HFFc6 (cell line): ENCODE measurements around the gene SAP30BP. TPM values are rescaled to one million over a fixed set of nuclear protein-coding genes. Genes with fewer than 3 reads are reported as not detected.

Experiments used
- DNase-seq: peaks from one replicate; pipeline ENCODE4 v3.0.0-alpha.2; 2018
- H3K27ac Mint-ChIP-seq: 2 replicates; pipeline ENCODE4 v1.8.0; 2020; ENCODE audit warnings: mild to moderate bottlenecking, mixed read lengths
- H3K27me3 Mint-ChIP-seq: 2 replicates; pipeline ENCODE4 v1.8.0; 2021; ENCODE audit warnings: mild to moderate bottlenecking, moderate library complexity, mixed read lengths; ENCODE audit not compliant: insufficient read depth
- H3K36me3 Mint-ChIP-seq: 2 replicates; pipeline ENCODE4 v1.8.0; 2021; ENCODE audit warnings: low read depth, mixed read lengths
- H3K4me1 Mint-ChIP-seq: 2 replicates; pipeline ENCODE4 v1.8.0; 2020; ENCODE audit warnings: low read depth, mixed read lengths
- H3K4me3 Mint-ChIP-seq: 2 replicates; pipeline ENCODE4 v1.8.0; 2020; ENCODE audit warnings: mild to moderate bottlenecking, moderate library complexity, mixed read lengths
- H3K9me3 Mint-ChIP-seq: 2 replicates; pipeline ENCODE4 v1.8.0; 2020; ENCODE audit warnings: mild to moderate bottlenecking, mixed read lengths
- total RNA-seq, 6 experiments: library from RNA; stranded (reverse); fragmentation: NEBNext Ultra II Directional; extraction: Animal tissue kit (Norgen Biotek cat#: 25700); gene quantifications; 2 replicates in 1 of 6; 3 replicates in 5 of 6; pipeline ENCODE4 v1.2.3, GENCODE V29; 2021
- TF ChIP-seq, protein P1 (sequence below): fragments of 200-600 bp; sonication (generic); IDR thresholded peaks from 2 replicates; pipeline ENCODE4 v1.5.0; 2021; ENCODE audit warnings: antibody characterized with exemption, mild to moderate bottlenecking

SAP30BP gene
- total RNA-seq, 6 experiments from 2014 or later, result 68.4 to 81.5 (median 71.4) TPM

DNA sequence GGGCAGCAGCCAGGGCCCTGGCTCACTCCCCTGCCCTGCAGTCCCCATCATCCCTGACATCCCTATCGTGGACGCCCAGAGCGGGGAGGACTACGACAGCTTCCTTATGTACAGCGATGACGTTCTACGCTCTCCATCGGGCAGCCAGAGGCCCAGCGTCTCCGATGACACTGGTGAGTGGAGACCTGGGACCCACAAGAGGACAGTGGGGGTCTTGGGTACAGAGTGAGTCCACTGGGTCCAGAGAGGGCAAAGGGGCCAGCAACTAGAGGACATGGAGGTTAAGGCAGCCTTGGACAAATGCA is 85.2 kb downstream of the SAP30BP start:
- H3K36me3 Mint-ChIP-seq, result no peaks in the 10 kb centered on the region
- DNase-seq, result no peak
- peaks cover 1% of the 10 kb centered on the region for H3K27me3 Mint-ChIP-seq
- TF ChIP-seq, protein P1, sequence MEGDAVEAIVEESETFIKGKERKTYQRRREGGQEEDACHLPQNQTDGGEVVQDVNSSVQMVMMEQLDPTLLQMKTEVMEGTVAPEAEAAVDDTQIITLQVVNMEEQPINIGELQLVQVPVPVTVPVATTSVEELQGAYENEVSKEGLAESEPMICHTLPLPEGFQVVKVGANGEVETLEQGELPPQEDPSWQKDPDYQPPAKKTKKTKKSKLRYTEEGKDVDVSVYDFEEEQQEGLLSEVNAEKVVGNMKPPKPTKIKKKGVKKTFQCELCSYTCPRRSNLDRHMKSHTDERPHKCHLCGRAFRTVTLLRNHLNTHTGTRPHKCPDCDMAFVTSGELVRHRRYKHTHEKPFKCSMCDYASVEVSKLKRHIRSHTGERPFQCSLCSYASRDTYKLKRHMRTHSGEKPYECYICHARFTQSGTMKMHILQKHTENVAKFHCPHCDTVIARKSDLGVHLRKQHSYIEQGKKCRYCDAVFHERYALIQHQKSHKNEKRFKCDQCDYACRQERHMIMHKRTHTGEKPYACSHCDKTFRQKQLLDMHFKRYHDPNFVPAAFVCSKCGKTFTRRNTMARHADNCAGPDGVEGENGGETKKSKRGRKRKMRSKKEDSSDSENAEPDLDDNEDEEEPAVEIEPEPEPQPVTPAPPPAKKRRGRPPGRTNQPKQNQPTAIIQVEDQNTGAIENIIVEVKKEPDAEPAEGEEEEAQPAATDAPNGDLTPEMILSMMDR, result no peak
- peaks cover 20% of the 10 kb centered on the region for H3K4me1 Mint-ChIP-seq
- no peak overlapping the region for H3K27ac Mint-ChIP-seq
- H3K9me3 Mint-ChIP-seq, result no peaks in the 10 kb centered on the region
- no peak overlapping the region for H3K4me3 Mint-ChIP-seq

DNA sequence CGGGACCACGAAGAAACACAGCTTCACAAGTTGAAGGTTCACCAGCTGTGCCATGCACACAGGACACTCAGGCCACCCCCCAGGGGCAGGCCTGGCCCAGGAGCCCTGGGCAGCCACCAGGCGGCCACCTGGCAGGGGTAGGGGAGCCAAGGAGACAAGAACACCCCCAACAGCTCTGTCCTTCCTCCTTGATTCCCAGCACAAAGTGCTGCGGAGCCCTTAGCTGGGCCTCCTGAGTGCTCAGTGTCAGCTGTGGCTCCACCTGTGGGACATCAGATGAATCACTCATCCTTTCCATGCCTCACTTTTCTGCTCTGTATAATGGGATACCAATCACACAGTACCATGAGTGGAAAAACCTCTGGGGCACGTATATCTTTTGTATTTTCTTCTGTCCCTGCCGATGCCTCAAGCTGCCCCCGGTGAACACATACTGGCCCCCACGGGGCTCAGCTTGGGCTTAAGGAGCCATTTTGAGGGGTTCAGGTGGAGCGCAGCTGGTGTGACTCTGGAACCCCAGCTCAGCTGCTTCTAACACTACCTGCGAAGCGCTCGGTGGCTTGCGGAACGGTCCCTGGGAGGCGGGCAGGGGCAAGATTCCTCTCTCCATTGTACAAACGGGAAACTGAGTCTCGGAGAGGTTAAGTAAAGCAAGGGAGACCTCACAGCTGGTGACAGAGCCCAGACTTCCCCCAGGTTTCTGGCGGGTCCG is 85.8 kb downstream of the SAP30BP start:
- no peak overlapping the region for H3K27ac Mint-ChIP-seq
- H3K9me3 Mint-ChIP-seq, result no peaks in the 10 kb centered on the region
- no peak for DNase-seq
- TF ChIP-seq, protein P1, result no peak
- peaks cover 14% of the 10 kb centered on the region for H3K4me1 Mint-ChIP-seq
- peaks cover 1% of the 10 kb centered on the region for H3K27me3 Mint-ChIP-seq
- H3K36me3 Mint-ChIP-seq, result no peaks in the 10 kb centered on the region
- peak overlapping the region; percentile 53; the same call in 1 of the 2 replicates for H3K4me3 Mint-ChIP-seq

DNA sequence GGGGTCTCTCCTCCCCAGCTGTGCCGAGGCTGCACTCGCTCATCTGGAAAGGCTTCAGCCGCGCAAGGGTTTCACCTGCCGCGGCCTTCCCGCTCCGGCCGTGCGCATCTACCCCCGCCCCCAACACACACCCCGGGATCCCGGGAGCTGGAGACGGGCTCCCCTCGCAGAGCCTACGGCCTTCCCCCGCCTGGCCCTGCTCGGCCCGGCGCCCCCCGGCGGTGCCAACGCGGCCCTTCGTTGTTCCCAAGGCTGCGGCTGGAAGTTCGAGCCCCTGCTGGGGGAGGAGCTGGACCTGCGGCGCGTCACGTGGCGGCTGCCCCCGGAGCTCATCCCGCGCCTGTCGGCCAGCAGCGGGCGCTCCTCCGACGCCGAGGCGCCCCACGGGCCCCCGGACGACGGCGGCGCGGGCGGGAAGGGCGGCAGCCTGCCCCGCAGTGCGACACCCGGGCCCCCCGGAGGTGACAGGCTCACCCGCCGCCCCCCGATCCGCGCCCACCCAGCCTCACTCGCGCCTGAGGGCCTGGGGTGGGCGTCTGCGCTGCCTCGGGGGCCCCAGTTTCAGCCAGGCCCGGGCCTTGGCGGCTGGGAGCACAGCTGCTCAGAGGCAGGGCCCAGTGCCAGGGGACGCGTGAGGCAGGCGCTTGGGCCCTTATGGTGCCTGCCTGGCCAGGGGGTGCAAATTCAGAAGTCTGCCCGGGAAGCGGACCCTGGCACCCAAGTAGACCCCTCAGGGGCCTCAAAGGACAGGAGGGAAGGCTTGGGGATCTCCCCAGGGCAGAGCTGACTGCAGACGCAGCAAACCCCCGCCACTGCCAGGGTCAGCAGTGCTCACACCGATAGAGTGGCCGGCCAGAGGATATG is 86.6 kb downstream of the SAP30BP start:
- DNase-seq, result peak; percentile 44
- Mint-ChIP-seq H3K36me3 (no peaks in the 10 kb centered on the region), H3K4me3 (peak overlapping the region; percentile 53; the same call in 1 of the 2 replicates), H3K4me1 (peaks cover 14% of the 10 kb centered on the region), H3K27ac (no peak overlapping the region), H3K9me3 (no peaks in the 10 kb centered on the region), H3K27me3 (peaks cover 1% of the 10 kb centered on the region)
- TF ChIP-seq, protein P1, result peak; percentile 85

DNA sequence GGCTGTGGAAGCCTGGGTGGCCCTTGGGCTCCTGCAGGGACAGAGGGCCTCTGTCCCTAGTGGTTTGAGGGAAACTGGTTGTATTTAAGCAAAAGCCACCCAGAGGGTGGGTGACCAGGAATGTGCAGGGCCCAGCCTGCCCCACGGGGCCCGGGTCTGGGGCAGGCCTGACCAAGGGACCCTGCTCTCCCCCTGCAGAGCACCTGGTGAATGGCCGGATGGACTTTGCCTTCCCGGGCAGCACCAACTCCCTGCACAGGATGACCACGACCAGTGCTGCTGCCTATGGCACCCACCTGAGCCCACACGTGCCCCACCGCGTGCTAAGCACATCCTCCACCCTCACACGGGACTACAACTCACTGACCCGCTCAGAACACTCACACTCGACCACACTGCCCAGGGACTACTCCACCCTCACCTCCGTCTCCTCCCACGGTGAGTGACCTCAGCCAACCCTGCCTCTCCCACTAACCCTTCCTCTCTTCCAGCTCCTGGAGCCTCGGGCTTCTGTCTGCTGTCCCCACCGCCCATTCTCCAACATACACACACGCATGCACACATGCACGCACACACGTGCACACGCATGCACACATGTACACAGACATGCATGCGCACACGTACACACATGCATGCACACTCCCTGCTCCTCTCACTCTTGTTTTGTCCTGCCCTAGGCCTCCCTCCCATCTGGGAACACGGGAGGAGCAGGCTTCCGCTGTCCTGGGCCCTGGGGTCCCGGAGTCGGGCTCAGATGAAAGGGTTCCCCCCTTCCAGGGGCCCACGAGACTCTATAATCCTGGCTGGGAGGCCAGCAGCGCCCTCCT is 87.5 kb downstream of the SAP30BP start:
- no peak for DNase-seq
- Mint-ChIP-seq H3K9me3 (no peaks in the 10 kb centered on the region), H3K4me1 (peaks cover 13% of the 10 kb centered on the region), H3K27ac (peak overlapping the region; percentile 30), H3K4me3 (peak overlapping the region; percentile 33; the same call in 1 of the 2 replicates), H3K36me3 (no peaks in the 10 kb centered on the region), H3K27me3 (peaks cover under 1% of the 10 kb centered on the region)
- TF ChIP-seq, protein P1, result no peak

DNA sequence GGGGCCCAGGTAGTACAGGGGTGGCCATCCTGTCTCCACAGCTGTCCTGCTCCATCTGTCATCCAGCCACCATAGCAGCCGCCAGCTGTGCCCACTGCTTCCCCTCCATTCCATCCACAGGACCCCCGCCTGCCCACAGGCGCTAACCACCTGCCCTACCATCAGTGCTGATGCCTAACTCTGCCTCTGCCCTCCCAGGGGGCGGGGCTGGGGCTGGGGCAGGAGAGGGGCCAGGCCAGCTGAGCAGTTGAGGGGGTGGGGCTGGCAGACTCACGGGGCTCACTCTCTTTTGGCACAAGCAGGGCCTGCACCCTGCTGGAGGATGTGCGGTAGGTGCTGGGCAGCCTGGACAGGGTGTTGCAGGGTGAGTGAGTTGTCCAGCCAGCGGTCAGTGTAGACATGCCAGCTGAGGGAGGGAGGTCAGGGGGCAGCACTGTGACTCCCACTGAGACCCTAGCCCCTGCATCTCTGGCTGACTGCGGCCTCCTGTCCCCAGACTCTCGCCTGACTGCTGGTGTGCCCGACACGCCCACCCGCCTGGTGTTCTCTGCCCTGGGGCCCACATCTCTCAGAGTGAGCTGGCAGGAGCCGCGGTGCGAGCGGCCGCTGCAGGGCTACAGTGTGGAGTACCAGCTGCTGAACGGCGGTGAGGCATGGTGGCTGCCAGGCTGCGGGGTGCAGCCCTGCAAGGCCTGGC is 88.2 kb downstream of the SAP30BP start:
- no peak overlapping the region for H3K27ac Mint-ChIP-seq
- no peak for DNase-seq
- H3K36me3 Mint-ChIP-seq, result no peaks in the 10 kb centered on the region
- TF ChIP-seq, protein P1, result no peak; the same call in 1 of the 2 replicates
- no peaks in the 10 kb centered on the region for H3K9me3 Mint-ChIP-seq
- H3K4me1 Mint-ChIP-seq, result peaks cover 6% of the 10 kb centered on the region
- no peaks in the 10 kb centered on the region; the same call in 1 of the 2 replicates for H3K27me3 Mint-ChIP-seq
- H3K4me3 Mint-ChIP-seq, result no peak overlapping the region
